ENCODE results near the gene POLD3. TPM values are rescaled to one million over a fixed set of nuclear protein-coding genes. Genes with fewer than 3 reads are reported as not detected.

POLD3 gene
- total RNA-seq, 3 donors from 2014 or later (not counting 1 experiment from before 2014, with no cell fraction given), result 9.4 to 10.6 (median 9.6) TPM

GRCh38 chr11:74646954-74647353, 54.6 kb downstream of the POLD3 start:
- no peak for DNase-seq
- Mint-ChIP-seq H3K27ac (no peak overlapping the region), H3K9me3 (no peaks in the 10 kb centered on the region), H3K27me3 (ENCODE audit: low read depth in 2 of 2) (no peaks in the 10 kb centered on the region), H3K36me3 (peaks cover 4% of the 10 kb centered on the region), H3K4me3 (no peak overlapping the region), H3K4me1 (peaks cover 0 to 4% of the 10 kb centered on the region in 2 donors)
- TF ChIP-seq CTCF (IDR thresholded peaks at IDR 0.05), result no peak
- Histone ChIP-seq H3K27me3 (ENCODE audit: control insufficient read depth, insufficient read depth, low read length) (no peaks in the 10 kb centered on the region), H3K4me3 (ENCODE audit: low read length) (no peak overlapping the region), H3K27ac (ENCODE audit: low read length) (no peak overlapping the region), H3K4me1 (ENCODE audit: control insufficient read depth, insufficient read depth, low read length) (no peaks in the 10 kb centered on the region), H3K36me3 (ENCODE audit: control insufficient read depth, insufficient read depth, low read length) (peaks cover 3% of the 10 kb centered on the region), H3K9me3 (ENCODE audit: control insufficient read depth, insufficient read depth, low read length) (no peaks in the 10 kb centered on the region)
- WGBS (ENCODE audit: insufficient coverage), result 97% methylated on average over 7 of the region's 7 CpGs
- no peak for ATAC-seq
- intact Hi-C loops (cut with micrococcal nuclease), result no loop called here

- no peaks in the 10 kb centered on the region for H3K9me3 Mint-ChIP-seq
These were observed 55.0 kb downstream of the POLD3 start for GRCh38 chr11:74647404-74647803.

GRCh38 chr11:74647831-74648230, 55.4 kb downstream of the POLD3 start:
- no peaks in the 10 kb centered on the region for H3K9me3 Mint-ChIP-seq
- H3K27ac Mint-ChIP-seq, result no peak overlapping the region
- H3K36me3 ChIP-seq (ENCODE audit: control insufficient read depth, insufficient read depth, low read length), result no peaks in the 10 kb centered on the region
- WGBS (ENCODE audit: insufficient coverage), result 100% methylated on average over 2 of the region's 3 CpGs
- no peak overlapping the region for H3K27ac ChIP-seq (ENCODE audit: low read length)
- H3K4me1 Mint-ChIP-seq, result peaks cover 0 to 4% of the 10 kb centered on the region in 2 donors
- peaks cover 4% of the 10 kb centered on the region for H3K36me3 Mint-ChIP-seq
- DNase-seq, result no peak
- ATAC-seq, result no peak
- no peak overlapping the region for H3K4me3 Mint-ChIP-seq
- no peaks in the 10 kb centered on the region for H3K4me1 ChIP-seq (ENCODE audit: control insufficient read depth, insufficient read depth, low read length)
- intact Hi-C loops (cut with micrococcal nuclease), result no loop called here
- no peak for TF ChIP-seq CTCF (IDR thresholded peaks at IDR 0.05)
- H3K27me3 ChIP-seq (ENCODE audit: control insufficient read depth, insufficient read depth, low read length), result no peaks in the 10 kb centered on the region
- H3K4me3 ChIP-seq (ENCODE audit: low read length), result no peak overlapping the region
- no peaks in the 10 kb centered on the region for H3K27me3 Mint-ChIP-seq (ENCODE audit: low read depth in 2 of 2)
- no peaks in the 10 kb centered on the region for H3K9me3 ChIP-seq (ENCODE audit: control insufficient read depth, insufficient read depth, low read length)

More at GRCh38 chr11:74647404-74647803, 55.0 kb downstream of the POLD3 start:
- H3K36me3 ChIP-seq (ENCODE audit: control insufficient read depth, insufficient read depth, low read length), result no peaks in the 10 kb centered on the region
- Mint-ChIP-seq H3K27me3 (ENCODE audit: low read depth in 2 of 2) (no peaks in the 10 kb centered on the region), H3K4me1 (peaks cover 0 to 4% of the 10 kb centered on the region in 2 donors), H3K36me3 (peaks cover 4% of the 10 kb centered on the region), H3K27ac (no peak overlapping the region), H3K4me3 (no peak overlapping the region)
- H3K9me3 ChIP-seq (ENCODE audit: control insufficient read depth, insufficient read depth, low read length), result no peaks in the 10 kb centered on the region
- intact Hi-C loops (cut with micrococcal nuclease), result no loop called here
- TF ChIP-seq CTCF (IDR thresholded peaks at IDR 0.05), result no peak
- H3K4me1 ChIP-seq (ENCODE audit: control insufficient read depth, insufficient read depth, low read length), result no peaks in the 10 kb centered on the region
- no peaks in the 10 kb centered on the region for H3K27me3 ChIP-seq (ENCODE audit: control insufficient read depth, insufficient read depth, low read length)
- ATAC-seq (no peak), DNase-seq (no peak)
- no peak overlapping the region for H3K27ac ChIP-seq (ENCODE audit: low read length)
- H3K4me3 ChIP-seq (ENCODE audit: low read length), result no peak overlapping the region

GRCh38 chr11:74648894-74649293, 56.5 kb downstream of the POLD3 start:
- H3K27ac ChIP-seq (ENCODE audit: low read length), result no peak overlapping the region
- Mint-ChIP-seq H3K9me3 (no peaks in the 10 kb centered on the region), H3K36me3 (peaks cover 4% of the 10 kb centered on the region), H3K4me3 (no peak overlapping the region), H3K27ac (no peak overlapping the region), H3K27me3 (ENCODE audit: low read depth in 2 of 2) (no peaks in the 10 kb centered on the region), H3K4me1 (no peaks in the 10 kb centered on the region)
- intact Hi-C loops (cut with micrococcal nuclease), result no loop called here
- no peak overlapping the region for H3K4me3 ChIP-seq (ENCODE audit: low read length)
- no peaks in the 10 kb centered on the region for H3K4me1 ChIP-seq (ENCODE audit: control insufficient read depth, insufficient read depth, low read length)
- no peaks in the 10 kb centered on the region for H3K27me3 ChIP-seq (ENCODE audit: control insufficient read depth, insufficient read depth, low read length)
- no peak for DNase-seq
- H3K36me3 ChIP-seq (ENCODE audit: control insufficient read depth, insufficient read depth, low read length), result no peaks in the 10 kb centered on the region
- WGBS (ENCODE audit: insufficient coverage), result 100% methylated on average over 3 of the region's 4 CpGs
- ATAC-seq, result no peak
- no peak for TF ChIP-seq CTCF (IDR thresholded peaks at IDR 0.05)
- H3K9me3 ChIP-seq (ENCODE audit: control insufficient read depth, insufficient read depth, low read length), result no peaks in the 10 kb centered on the region
